Stimulated activated CD4-positive, alpha-beta T cell treated with anti-CD3 and anti-CD28 coated beads, Interleukin-2, amount 100 ng/mL, for 4 hours (primary cell): Measurements from ENCODE around the gene PEG3.

Experiments
- DNase-seq: peaks from one replicate; pipeline ENCODE4 v3.0.0-alpha.2; 2020; ENCODE audit warnings: low read depth

PEG3 gene

GRCh38 chr19:56808717-56809392, 31.7 kb downstream of the PEG3 start:
- no peak for DNase-seq

- DNase-seq, result no peak
Observed at GRCh38 chr19:56806639-56807038, 33.9 kb downstream of the PEG3 start.
